ENCODE measurements around the gene CDH11. TPM values are rescaled to one million over a fixed set of nuclear protein-coding genes. Genes with fewer than 3 reads are reported as not detected.

CDH11 gene
- total RNA-seq, 1 experiment from 2014 or later, result 5.4 TPM

GRCh38 chr16:64950731-64951130, 171.1 kb downstream of the CDH11 start:
- H3K14ac ChIP-seq (ENCODE audit: insufficient read depth, low read length), result no peak overlapping the region
- H2AK5ac ChIP-seq (ENCODE audit: insufficient read length, low read length), result no peak overlapping the region
- H3K79me1 ChIP-seq (ENCODE audit: insufficient read depth, low read depth, low read length, poor library complexity, severe bottlenecking), result no peaks in the 10 kb centered on the region
- no peak for TF ChIP-seq CTCF (conservative IDR thresholded peaks at IDR 0.05)
- Mint-ChIP-seq H3K27ac (no peak overlapping the region), H3K36me3 (ENCODE audit: insufficient read depth in 1 of 3, low read depth in 3 of 3) (peaks cover 0 to 5% (median 0%) of the 10 kb centered on the region in 3 experiments; a peak in 2 of 7 replicates), H3K4me3 (no peak overlapping the region), H3K4me1 (no peaks in the 10 kb centered on the region), H3K27me3 (ENCODE audit: low read depth) (no peaks in the 10 kb centered on the region; the same call in 1 of the 2 replicates), H3K9me3 (no peaks in the 10 kb centered on the region; a peak in 1 of 5 replicates)
- H2BK120ac ChIP-seq (ENCODE audit: low read depth, low read length, poor library complexity, severe bottlenecking), result no peak overlapping the region
- H4K8ac ChIP-seq (replicated peaks; ENCODE audit: insufficient read length, low read depth, low read length), result no peak overlapping the region
- no peaks in the 10 kb centered on the region for H3K23me2 ChIP-seq (ENCODE audit: insufficient read length, low read depth, low read length, poor library complexity, severe bottlenecking)
- no peaks in the 10 kb centered on the region for H3K9me3 ChIP-seq (ENCODE audit: control insufficient read depth, low read depth, low read length)
- H3K4me2 ChIP-seq (ENCODE audit: insufficient read depth, insufficient read length, low read length), result no peak overlapping the region
- no peak overlapping the region for H3K9ac ChIP-seq (ENCODE audit: extremely low read depth, insufficient read length, low read length)
- no peak overlapping the region for H3T11ph ChIP-seq (ENCODE audit: low read length)
- no peak overlapping the region for H2BK5ac ChIP-seq (ENCODE audit: insufficient read length, low read length)
- no peaks in the 10 kb centered on the region for H3K79me2 ChIP-seq (ENCODE audit: insufficient read depth, low read length)
- no peak overlapping the region for H2BK12ac ChIP-seq (ENCODE audit: insufficient read length, low read depth, low read length)
- H3K27me3 ChIP-seq (ENCODE audit: insufficient read depth, low read length), result no peaks in the 10 kb centered on the region
- peak; percentile 30 for DNase-seq
- H3K4me1 ChIP-seq (ENCODE audit: insufficient read depth, low read length), result no peaks in the 10 kb centered on the region
- WGBS (ENCODE audit: extremely low coverage, insufficient read length, low lambda C conversion rate), result no CpG with 5 or more reads among the region's 25 CpGs
- no peaks in the 10 kb centered on the region for H4K20me1 ChIP-seq (ENCODE audit: control insufficient read depth, insufficient read depth, insufficient read length)
- no peak overlapping the region for H3K27ac ChIP-seq (ENCODE audit: insufficient read length, low read depth, low read length)
- H3K56ac ChIP-seq (ENCODE audit: insufficient read length, low read depth, low read length), result no peak overlapping the region
- no peak overlapping the region for H2AFZ ChIP-seq (ENCODE audit: low read length)
- no peak overlapping the region for H3K4ac ChIP-seq (ENCODE audit: low read depth, low read length)
- H2BK15ac ChIP-seq (ENCODE audit: low read depth, low read length), result no peak overlapping the region
- H4K91ac ChIP-seq (ENCODE audit: insufficient read length, low read depth, low read length), result no peak overlapping the region
- H4K5ac ChIP-seq (ENCODE audit: insufficient read length, low read depth, low read length), result no peak overlapping the region
- no peak overlapping the region for H3K18ac ChIP-seq (ENCODE audit: insufficient read length, low read depth, low read length)
- H2BK20ac ChIP-seq (ENCODE audit: low read depth, low read length, poor library complexity, severe bottlenecking), result no peak overlapping the region
- H3K23ac ChIP-seq (ENCODE audit: insufficient read length, low read depth, low read length), result no peak overlapping the region
